Activated CD8-positive, alpha-beta memory T cell treated with anti-CD3 and anti-CD28 coated beads for 24 hours (primary cell): ENCODE measurements around the gene GRID1.
"Not testable (repeated sequence)": the region's sequence is repeated elsewhere in the genome, so short reads cannot be mapped to it uniquely, and the experiment has no call there.

Experiments
- DNase-seq: peaks from one replicate; pipeline ENCODE4 v3.0.0-alpha.2; 2020

GRID1 gene

DNA sequence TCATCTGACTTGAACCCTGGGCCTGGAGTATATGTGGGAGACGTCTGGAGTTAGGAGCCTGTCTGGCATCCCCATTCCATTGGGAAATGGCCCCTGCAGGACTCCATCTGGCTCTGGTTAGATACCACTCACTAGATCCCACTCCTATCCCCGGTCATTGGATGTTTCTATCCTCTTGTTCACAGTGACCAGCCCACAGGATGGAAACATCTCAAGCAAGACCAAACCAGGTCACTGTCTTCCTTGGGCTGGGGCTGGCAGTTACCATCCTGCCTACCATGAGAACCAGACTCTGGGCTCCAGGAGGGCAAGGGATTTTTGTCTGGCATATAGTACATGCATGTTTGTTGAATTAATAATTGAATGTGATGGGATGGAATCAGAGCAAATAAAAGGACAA, 415.7 kb downstream of the GRID1 start:
- no peak for DNase-seq

DNA sequence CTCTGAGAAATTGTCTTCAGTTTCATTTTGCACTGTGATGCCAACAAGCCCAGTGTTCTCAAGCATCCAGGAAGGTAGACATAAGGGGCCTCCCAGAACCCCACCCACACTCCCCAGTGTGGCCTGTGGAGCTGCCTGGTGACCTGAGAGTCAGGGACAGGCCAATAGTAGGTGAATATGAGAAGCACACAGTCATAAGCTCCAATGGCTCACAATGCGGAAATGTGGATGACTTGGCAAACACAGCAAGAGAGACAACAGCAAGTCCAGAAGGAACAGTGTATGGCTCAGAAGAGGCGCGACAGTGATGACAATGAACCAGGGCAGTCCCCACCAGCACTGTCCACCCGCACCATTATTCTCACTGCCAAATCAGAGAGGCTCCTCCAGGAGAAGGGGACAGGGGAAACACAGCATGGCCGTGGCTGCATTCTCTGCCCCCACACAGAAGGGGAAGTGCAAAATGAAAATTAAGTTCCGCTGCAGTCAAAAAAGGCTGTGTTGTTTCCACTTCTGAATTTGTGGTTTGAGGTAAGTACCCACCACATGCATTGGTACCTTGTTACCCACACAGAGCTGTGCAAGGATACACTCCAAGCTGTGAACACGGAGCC, 419.8 kb downstream of the GRID1 start:
- no peak for DNase-seq

DNA sequence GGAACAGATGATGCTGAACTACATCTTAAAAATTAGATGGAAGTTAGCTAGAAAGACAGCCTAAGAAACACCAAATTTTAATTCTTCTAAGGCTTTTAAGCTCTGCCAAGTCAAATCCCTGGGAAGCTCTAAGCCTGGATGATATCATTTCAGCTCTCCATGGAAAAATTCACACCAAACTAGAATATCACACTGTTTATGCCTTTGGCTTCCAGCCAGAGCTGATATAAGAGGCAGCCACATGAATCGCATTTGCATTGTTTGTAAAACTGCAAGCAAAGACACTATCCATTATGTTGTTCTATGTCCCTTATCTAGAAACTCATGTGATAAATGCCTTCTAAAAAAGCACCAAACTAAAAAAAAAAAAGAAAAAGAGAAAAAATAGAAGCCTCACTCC, 430.4 kb downstream of the GRID1 start:
- DNase-seq: no peak

DNA sequence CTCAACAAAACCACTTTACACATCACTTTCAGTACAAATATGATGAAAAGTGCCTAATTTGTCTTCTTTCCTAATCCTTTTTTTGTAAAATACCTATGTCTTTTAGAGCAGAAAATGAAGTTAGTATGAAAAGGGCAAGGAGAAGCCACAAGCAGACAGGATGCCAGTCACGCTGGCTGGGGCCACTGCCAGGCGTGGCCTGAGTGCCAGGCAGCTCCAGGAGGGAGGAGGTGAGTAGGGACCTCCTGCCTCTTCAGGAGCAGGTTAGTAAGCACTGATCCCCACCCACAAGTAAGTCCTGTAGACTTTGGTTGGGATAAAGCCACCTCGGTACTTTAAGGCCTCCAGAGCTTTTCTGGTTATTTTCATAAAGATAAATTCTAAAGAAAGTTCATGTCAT, 432.0 kb downstream of the GRID1 start:
- no peak for DNase-seq

DNA sequence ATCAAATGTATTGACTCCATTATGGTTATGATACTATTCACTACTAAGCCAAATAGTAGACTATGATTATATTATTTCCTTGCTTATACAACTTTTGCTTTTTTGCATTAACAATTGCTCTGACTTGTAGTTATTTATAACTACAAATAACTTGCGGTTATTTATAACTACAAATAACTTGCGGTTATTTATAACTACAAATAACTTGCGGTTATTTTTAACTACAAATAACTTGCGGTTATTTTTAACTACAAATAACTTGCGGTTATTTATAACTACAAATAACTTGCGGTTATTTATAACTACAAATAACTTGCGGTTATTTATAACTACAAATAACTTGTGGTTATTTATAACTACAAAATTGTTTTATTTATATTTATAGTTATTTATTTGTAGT, 436.6 kb downstream of the GRID1 start:
- DNase-seq: not testable (repeated sequence)

DNA sequence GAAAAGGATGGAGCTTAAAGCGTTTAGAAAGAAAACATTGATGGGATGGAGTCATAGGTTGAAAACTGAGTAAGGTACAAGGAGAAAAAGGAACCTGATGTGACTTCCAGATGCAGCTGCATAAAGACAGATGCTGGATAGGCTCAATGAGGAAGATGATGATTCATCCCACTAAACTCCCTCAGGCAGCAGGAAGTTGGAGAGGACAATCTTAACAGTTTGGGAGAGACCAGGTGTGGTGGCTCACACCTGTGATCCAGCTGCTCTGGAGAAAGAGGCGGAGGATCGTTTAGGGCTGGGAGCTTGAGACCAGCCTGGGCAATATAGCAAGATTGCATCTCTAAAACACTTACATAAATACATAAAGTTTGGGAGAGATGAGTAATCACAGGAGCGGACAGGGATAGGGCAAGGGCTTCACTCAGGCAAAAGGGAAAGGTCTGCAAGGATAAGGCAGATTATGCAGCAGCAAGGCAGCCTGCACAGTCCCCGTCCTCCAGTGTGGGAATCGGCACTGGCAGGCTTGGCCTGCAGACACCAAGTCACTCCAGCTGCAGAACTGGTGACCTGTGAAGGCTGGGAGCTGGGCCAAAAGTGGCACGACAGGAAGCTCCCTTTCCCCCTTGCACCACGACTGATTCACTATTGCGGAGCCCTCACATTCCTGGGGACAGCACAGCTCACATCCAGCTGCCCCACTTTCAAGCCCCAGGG, 438.5 kb downstream of the GRID1 start:
- no peak for DNase-seq

DNA sequence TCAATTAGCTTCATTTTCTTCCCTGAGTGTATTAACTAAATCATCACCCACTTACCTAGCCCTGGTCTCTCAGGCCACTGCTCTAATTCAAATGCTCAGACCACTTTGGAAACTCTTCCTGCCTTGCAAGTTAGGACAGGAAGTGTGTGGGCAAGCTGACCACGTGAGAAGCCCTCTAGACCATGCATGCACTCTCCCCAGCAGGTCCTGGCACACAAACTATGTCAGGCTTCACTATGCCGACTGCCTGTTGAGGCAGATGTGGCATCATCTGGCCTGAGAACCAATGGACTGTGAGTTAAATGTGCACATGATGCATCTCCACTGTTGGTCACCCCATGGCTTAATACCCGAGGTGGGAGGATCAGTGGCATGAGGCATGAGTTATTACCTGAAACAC, 439.6 kb downstream of the GRID1 start:
- no peak for DNase-seq

DNA sequence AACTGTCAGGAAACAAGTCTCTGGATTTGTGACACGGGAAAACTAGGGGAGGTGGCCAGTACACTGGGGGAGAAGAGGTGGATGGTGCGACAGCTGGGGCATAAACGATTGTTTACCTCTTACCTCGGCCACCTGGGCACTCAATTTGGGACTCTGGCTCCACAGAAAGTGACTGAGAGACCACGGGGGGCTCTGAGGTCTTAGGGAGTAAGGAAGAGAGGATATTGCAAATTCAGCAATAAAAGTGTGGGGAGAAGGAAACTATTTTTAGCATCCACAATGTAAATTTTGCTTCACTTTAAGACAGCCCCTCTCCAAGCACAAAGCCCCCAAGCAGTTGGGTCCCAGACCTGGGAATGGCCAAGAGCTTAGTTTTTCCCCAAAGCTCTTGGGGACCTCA, 440.5 kb downstream of the GRID1 start:
- DNase-seq: no peak

DNA sequence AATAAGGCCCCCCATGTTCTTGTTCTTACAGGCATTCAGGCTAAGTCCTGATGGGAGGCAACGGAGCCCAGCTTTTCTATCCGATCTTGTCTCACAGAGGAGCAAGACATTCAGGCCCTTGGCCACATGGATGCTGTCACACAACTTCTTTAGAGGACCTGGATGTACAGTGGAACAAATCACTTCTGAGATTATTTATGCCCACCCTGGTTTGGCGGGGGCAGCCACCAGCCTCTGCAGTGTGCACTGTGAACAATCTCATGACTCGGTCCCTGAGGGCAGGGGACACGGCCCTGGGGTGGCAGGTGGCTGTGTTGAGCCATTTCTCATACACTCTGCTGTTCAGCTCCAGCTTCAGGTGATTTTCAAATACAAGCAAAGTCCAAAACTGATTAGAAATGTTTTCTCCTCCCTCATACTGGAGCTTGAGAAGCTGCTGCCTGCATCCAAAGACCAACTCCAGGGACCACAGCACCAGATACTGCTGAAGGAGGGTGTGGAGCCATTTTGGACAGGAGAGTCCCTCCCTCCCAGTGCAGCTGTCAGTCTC, 441.3 kb downstream of the GRID1 start:
- DNase-seq: no peak

DNA sequence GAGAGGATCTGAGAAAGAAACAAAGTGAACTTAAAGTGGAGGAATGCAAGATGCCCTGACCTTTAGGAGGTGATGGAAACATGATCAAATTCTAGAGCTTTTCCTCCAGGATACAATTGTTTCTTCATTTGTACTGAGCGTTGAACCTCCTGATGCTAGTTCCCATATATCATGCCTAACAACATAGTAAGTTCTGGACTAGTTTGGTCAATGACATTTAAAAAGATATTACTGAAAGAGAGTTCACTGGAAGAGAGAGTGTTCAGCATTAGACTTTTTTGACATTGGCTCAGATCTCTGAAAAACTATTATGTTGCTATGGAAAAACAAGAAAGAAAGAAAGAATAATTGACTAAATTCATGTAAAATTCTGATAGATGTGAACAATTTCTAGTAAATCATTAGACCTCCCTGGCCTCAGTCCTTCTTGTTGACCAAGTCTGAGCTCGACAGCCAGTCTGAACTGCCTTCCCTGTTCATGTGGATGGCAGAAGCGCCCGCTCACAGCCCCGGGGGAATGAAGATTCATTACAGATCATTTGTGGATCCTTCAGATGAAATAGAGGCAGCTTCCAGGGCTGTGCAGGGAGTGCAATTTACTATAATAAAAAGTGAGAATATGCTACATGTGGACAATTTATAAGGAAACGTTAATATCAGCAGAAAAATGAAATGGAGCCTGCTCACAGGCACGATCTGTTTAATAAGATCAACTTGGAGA, 442.1 kb downstream of the GRID1 start:
- no peak for DNase-seq

DNA sequence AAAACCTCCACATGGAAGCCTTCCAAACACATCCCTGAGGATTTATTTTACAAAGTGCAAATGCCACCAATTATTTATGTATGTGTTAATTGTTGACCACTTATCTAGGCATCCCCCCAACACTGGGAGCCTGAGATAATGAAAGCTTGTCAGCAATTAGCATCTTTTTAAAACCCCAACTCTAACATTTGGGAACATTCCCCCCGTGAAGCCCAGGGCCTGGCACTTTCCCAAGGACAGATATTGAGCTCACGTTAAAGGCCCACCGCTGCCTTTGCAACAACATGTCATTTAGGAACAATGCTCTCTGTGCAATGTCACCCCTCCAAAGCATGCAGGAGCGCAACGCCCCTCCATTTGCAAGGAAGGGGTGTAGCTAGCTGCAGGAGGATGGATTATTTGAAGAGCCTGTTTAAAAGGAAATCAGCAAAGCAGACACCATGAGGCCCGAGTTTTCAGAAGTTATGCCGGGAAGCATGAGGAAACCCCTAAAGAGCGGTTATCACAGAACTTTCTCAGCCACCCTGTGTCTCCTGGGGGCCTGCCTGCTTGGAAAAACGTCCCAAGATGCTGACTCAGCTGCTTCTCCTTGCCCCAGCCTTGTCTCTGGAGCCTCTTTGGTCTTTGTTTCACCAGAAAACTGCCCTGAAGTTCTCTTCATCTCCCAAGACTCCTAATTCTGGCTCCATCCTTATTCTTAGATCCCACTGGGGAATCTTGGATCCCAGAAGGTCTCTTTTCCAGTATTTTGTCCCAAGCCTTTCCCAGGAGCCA, 444.1 kb downstream of the GRID1 start:
- DNase-seq: no peak

DNA sequence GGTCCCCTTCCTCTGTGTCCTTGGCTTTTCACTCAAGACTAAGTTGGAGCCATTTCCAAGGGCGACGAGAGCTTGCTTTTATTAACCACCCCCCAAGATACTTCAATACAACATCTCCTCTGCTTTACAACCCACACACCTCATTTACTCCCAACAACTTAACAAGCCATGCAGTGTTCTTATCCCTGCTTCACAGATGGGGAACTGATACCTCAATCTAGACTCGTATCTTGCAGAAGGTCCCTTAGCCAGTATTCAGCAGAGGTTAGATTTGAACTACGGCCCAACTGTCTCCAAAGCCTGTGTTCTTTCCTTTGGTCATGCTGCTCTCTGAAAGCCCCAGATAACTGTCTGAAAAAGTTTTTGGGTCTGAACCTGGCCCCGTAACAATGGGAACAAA, 444.8 kb downstream of the GRID1 start:
- DNase-seq: no peak

DNA sequence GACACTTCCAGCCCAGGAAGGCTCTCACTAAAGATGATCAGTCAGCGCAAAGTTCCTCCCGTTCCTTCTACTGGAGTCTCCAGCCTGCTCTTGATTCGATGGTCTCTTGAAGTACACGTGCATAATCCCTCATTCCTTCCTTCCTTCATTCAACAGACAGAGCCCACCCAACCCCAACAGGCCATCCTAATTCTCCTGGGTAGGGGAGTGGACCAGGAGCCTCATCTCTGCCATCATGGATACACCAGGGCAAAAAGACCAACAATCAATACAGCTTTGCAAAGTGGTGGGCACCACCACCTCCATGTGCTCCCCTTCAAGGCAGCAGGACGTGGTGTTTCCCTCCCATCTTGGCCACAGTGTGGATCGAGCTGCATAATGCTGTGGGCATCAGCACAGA, 446.3 kb downstream of the GRID1 start:
- no peak for DNase-seq

DNA sequence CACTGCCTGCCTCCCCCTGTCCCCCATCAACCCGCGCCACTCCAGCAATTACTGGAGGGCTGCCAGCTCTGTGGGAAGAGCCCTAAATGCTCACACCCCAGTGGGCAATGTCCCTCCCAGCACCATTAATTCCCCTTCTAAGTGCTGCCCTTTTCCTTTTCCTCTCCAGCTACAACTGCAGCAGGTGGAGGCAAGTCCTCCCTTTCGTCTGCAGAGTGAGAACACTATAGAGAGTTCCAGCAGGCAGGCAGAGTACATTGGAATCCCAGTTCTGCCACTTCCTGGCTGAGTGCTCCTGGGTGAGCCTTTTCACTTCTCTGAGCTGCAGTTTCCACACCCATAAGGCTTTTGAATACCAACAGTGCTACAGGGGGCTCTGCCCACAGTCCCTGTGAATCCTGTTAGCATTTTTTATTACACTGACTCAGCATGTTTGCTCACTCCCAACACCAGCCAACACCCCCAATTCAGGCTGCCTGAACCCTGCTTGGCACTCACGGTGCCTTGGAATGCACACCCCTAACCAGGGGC, 447.0 kb downstream of the GRID1 start:
- DNase-seq: no peak

DNA sequence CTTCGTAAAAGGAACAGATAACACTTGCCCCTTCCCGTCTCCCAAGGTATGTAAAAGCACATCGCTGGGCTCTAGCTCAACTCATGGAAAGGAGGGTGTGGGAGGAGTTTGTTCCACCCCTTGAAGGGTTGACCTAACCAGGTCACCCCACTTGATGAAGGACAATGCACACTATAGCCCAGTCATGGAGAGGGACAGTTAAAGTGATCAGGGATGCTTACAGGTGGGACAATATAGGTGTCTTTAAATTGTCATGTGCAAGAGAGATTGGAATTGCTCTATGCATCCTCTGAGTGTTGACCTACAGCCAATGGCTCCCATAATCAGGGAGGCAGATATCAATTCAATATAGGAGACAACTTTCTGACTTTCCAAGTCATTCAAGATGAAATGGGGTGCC, 448.2 kb downstream of the GRID1 start:
- DNase-seq: no peak

DNA sequence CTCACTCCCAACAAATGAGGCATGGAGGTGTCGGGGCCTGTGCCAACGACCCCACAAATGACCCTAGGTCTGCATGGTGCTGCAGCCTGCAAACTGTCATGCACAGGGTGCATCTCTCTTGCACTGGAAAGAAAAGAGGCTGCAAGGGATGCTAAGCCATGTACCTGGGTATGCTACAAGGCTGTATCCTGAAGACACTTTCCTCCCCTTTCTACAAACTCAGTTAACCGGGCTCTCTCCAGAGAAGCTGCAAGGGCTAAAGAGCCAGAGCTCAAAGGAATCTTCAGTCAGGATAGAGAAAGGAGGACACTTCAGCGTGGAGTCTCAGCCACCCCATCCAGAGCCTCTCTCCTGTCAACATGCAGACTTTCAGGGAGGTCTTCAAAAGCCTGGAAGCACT, 449.0 kb downstream of the GRID1 start:
- DNase-seq: no peak

DNA sequence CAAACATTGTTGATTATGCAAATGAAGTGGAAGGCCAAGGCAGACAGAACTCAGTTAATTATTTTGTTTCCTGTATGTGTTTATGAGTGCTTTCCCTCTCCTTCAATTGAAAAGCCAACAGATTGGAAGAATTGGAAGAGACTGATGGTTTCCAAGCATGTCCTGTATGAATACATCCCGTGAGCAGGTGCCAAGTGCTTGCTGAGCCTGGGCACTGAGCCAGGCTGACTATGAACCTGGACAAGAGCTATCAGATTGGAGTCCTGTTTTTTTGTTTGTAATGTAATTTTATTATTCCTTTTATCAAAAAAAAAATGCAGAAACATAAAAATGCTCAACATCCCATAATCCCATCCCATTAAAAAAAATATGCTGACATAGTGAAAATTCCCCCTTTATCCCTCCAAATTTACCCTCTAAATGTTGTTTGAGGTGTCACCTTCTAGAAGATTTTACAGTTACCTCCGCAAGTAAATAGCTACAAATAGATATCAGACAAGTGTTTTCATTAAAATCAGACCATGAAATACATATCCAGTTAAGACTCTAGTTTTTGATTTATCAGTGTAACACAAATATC, 449.5 kb downstream of the GRID1 start:
- no peak for DNase-seq

DNA sequence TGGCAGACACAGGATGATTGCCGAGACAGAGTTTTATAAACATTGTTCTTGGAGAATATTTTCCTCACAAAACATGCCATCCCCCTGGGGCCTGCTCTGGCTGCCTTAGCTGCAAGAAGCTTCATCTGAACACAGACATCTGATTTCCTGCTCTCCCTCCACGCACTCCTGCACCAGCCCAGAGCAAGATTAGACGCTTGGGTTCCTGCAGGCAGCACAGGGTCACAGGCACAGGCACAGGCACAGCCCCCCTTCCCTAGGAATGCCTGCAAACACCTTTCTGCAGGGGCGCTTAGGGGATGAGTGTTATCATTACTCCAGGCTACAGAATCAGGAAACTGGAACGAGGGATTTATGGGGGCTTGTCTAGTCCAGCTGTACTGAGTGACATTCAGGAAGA, 450.3 kb downstream of the GRID1 start:
- DNase-seq: no peak

DNA sequence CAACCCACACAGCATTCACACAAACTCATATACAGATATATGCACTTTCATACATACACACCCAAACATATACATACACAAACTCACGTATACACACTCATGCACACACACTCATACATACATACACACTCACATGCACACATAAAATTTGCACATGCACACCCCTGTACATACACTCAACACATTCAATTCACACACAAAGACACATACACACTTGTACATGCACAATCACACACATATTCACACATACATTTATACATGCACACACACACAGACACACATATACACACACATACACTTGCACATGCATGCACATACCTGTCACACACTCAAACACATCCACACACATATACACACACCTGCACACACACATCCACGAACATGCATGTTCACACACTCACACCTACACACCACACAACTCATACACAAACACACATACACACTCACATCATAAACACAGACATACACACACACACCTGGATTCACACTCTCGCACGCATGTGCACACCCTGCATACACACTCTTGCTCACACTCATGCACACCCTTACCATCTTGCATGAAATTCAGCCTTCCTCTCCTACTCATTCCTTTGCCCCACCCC, 451.2 kb downstream of the GRID1 start:
- no peak for DNase-seq

DNA sequence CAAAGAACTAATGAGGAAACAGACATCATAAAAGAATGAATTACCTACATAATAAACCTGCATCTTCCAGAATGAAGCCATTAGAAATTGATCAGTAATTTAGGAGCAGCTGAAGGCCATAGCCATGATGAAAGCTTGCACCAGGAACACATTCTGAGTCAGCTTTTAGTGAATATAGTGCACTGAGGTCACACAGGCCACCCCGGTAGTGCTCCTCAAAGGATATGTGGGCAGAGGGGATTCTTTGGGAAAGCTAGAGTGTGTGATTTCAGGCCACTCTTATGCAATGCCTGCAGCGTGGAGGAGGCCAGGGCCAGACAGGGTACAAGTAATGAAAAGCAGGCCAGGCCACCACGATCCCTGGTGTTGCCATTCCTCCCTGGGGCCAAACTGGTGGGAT, 451.9 kb downstream of the GRID1 start:
- no peak for DNase-seq

DNA sequence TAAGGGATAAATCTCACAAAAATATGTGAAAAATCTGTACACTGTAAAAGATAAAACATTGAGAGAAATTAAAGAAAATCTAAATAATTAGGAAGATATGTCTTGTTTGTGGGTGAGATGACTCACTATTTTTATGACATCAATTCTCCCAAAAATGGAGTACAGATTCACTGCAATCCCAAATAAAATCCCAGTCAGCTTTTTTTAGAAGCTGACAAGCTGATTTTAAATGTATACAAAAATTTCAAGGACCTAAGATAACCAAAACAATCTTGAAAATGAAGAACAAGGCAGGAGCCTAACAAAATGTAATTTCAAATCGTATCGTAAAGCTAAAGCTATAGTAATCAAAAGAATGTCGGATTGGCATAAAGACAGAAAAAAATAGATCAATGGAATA, 458.1 kb downstream of the GRID1 start:
- DNase-seq: no peak

DNA sequence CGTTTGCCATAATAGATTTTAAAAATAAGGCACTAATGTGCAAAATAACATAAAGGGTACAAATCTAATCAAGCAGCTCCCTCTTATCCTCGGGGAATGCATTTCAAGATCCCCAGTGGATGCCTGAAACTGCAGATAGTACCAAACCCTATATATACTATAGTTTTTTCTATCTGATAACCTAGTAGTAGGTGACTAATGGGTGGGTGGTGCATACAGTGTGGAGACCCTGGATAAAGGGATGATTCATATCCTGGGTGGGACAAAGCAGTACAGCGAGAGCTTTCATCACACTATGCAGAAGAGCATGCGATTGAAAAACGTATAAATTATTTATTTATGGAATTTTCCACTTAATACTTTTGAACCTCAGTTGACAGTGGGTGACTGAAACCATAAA, 464.5 kb downstream of the GRID1 start:
- DNase-seq: no peak
